A673 (cell line): ENCODE measurements around the gene MTHFD1L.

Source experiments
- CTCF ChIP-seq: fragments of 300-800, 200-600 bp; sonication (generic); conservative IDR thresholded peaks from 2 replicates; pipeline ENCODE4 v1.5.1; 2017; ENCODE audit warnings: low read depth, mild to moderate bottlenecking, antibody characterized with exemption, low read length, moderate library complexity, mixed read lengths
- EZH2 ChIP-seq: fragments of 200-600 bp; sonication (generic); IDR thresholded peaks from 2 replicates; pipeline ENCODE4 v1.6.1; 2017; ENCODE audit warnings: borderline replicate concordance, low read depth, mild to moderate bottlenecking, mixed read lengths, antibody characterized with exemption, low read length; ENCODE audit not compliant: poor library complexity, severe bottlenecking

- no peak for TF ChIP-seq CTCF
- no peak for TF ChIP-seq EZH2
These were observed 49.8 kb downstream of the MTHFD1L start for GRCh38 chr6:150915131-150915879.
